HepG2 (cell line): Measurements from ENCODE around the gene SPNS1. TPM values are rescaled to one million over a fixed set of nuclear protein-coding genes. Genes with fewer than 3 reads are reported as not detected.

Experiments
- BHLHE40 ChIP-seq: IDR thresholded peaks from 2 replicates; pipeline ENCODE4 v1.6.1; 2011; ENCODE audit warnings: low read length, improper control_type of control experiment
- CAMTA2 ChIP-seq: sonication (generic); formaldehyde crosslinking; IDR thresholded peaks from 2 replicates; pipeline ENCODE4 v1.4.0; 2020; ENCODE audit warnings: mild to moderate bottlenecking, missing genetic modification reagents, borderline replicate concordance
- DMAP1 ChIP-seq: IDR thresholded peaks from 2 replicates; pipeline ENCODE4 v1.6.1; 2016
- ESRRA ChIP-seq: sonication (generic); formaldehyde crosslinking; IDR thresholded peaks from 2 replicates; pipeline ENCODE4 v1.5.1; 2020; ENCODE audit warnings: mild to moderate bottlenecking, low read depth, missing genetic modification reagents
- FOXC1 ChIP-seq: sonication (generic); formaldehyde crosslinking; IDR thresholded peaks from 2 replicates; pipeline ENCODE4 v1.8.0; 2022; ENCODE audit warnings: mild to moderate bottlenecking, missing genetic modification reagents, borderline replicate concordance
- FOXK2 ChIP-seq: fragments of 450-650 bp; IDR thresholded peaks from 2 replicates; pipeline ENCODE4 v1.6.1; 2016
- HNF4A ChIP-seq: sonication (generic); formaldehyde crosslinking; IDR thresholded peaks from 2 replicates; pipeline ENCODE4 v1.4.0; 2020; ENCODE audit warnings: missing genetic modification reagents
- HNF4G ChIP-seq, 2 experiments: sonication (generic) in 1 of 2; formaldehyde crosslinking in 1 of 2; IDR thresholded peaks; 2 replicates each; pipeline versions ENCODE4 v1.4.0 to v1.6.1; 2011 to 2020; ENCODE audit warnings: borderline replicate concordance in 2 of 2, low read depth in 2 of 2, mild to moderate bottlenecking in 2 of 2, low read length in 1 of 2, missing genetic modification reagents in 1 of 2, moderate library complexity in 1 of 2
- KDM4B ChIP-seq: sonication (generic); formaldehyde crosslinking; IDR thresholded peaks from 2 replicates; pipeline ENCODE4 v1.4.0; 2020; ENCODE audit warnings: missing genetic modification reagents
- KDM5A ChIP-seq: fragments of 200-600 bp; sonication (generic); IDR thresholded peaks from 2 replicates; pipeline ENCODE4 v1.7.0; 2018; ENCODE audit warnings: antibody characterized with exemption, mild to moderate bottlenecking, low read length, borderline replicate concordance
- MAZ ChIP-seq, 2 experiments: sonication (generic) in 1 of 2; formaldehyde crosslinking in 1 of 2; IDR thresholded peaks; 2 replicates each; pipeline versions ENCODE4 v1.5.0 to v1.6.1; 2012 to 2020; ENCODE audit warnings: low read depth in 2 of 2, mild to moderate bottlenecking in 2 of 2, borderline replicate concordance in 1 of 2, improper control_type of control experiment in 1 of 2, low read length in 1 of 2, missing genetic modification reagents in 1 of 2, moderate library complexity in 1 of 2
- MYPOP ChIP-seq: sonication (generic); formaldehyde crosslinking; IDR thresholded peaks from 2 replicates; pipeline ENCODE4 v1.8.1; 2023; ENCODE audit warnings: mild to moderate bottlenecking, moderate library complexity, missing genetic modification reagents
- PAF1 ChIP-seq: IDR thresholded peaks from 2 replicates; pipeline ENCODE4 v1.6.1; 2016; ENCODE audit warnings: missing genetic modification reagents, missing compliant biosample characterization
- RFX5 ChIP-seq: IDR thresholded peaks from 2 replicates; pipeline ENCODE4 v1.6.1; 2011; ENCODE audit warnings: low read depth, low read length, improper control_type of control experiment
- RNF2 ChIP-seq: fragments of 450-650 bp; conservative IDR thresholded peaks from 2 replicates; pipeline ENCODE4 v1.6.1; 2016; ENCODE audit warnings: low read depth
- SNAI1 ChIP-seq: sonication (generic); formaldehyde crosslinking; IDR thresholded peaks from 2 replicates; pipeline ENCODE4 v1.5.0; 2020; ENCODE audit warnings: mild to moderate bottlenecking, missing genetic modification reagents, borderline replicate concordance
- THAP11 ChIP-seq: IDR thresholded peaks from 2 replicates; pipeline ENCODE4 v1.6.1; 2016; ENCODE audit warnings: missing biosample characterization, missing genetic modification reagents
- TMF1 ChIP-seq: sonication (generic); formaldehyde crosslinking; IDR thresholded peaks from 2 replicates; pipeline ENCODE4 v1.8.1; 2022; ENCODE audit warnings: low read depth, missing genetic modification reagents
- ZBTB37 ChIP-seq: sonication (generic); formaldehyde crosslinking; IDR thresholded peaks from 2 replicates; pipeline ENCODE4 v1.4.0; 2020; ENCODE audit warnings: mild to moderate bottlenecking, missing genetic modification reagents
- ZBTB38 ChIP-seq: sonication (generic); formaldehyde crosslinking; IDR thresholded peaks from 2 replicates; pipeline ENCODE4 v1.5.1; 2020; ENCODE audit warnings: mild to moderate bottlenecking, missing genetic modification reagents
- ZC3H13 ChIP-seq: sonication (generic); formaldehyde crosslinking; IDR thresholded peaks from 2 replicates; pipeline ENCODE4 v1.8.1; 2023; ENCODE audit warnings: mild to moderate bottlenecking, missing genetic modification reagents, moderate library complexity
- ZFP41 ChIP-seq: sonication (generic); formaldehyde crosslinking; IDR thresholded peaks from 2 replicates; pipeline ENCODE4 v1.4.0; 2020; ENCODE audit warnings: mild to moderate bottlenecking, missing genetic modification reagents, borderline replicate concordance
- ZNF101 ChIP-seq: sonication (generic); formaldehyde crosslinking; IDR thresholded peaks from 2 replicates; pipeline ENCODE4 v1.4.0; 2020; ENCODE audit warnings: mild to moderate bottlenecking, low read depth, missing genetic modification reagents, borderline replicate concordance
- ZNF30 ChIP-seq: sonication (generic); formaldehyde crosslinking; IDR thresholded peaks from 2 replicates; pipeline ENCODE4 v1.5.0; 2020; ENCODE audit warnings: mild to moderate bottlenecking, missing genetic modification reagents
- ZNF576 ChIP-seq: sonication (generic); formaldehyde crosslinking; IDR thresholded peaks from 2 replicates; pipeline ENCODE4 v1.4.0; 2020; ENCODE audit warnings: mild to moderate bottlenecking, missing genetic modification reagents
- ZNF737 ChIP-seq: sonication (generic); formaldehyde crosslinking; IDR thresholded peaks from 2 replicates; pipeline ENCODE4 v1.5.0; 2020; ENCODE audit warnings: missing genetic modification reagents, mild to moderate bottlenecking, borderline replicate concordance
- ZNF784 ChIP-seq: sonication (generic); formaldehyde crosslinking; IDR thresholded peaks from 2 replicates; pipeline ENCODE4 v1.5.1; 2020; ENCODE audit warnings: missing genetic modification reagents, mild to moderate bottlenecking, borderline replicate concordance
- ZSCAN22 ChIP-seq: sonication (generic); formaldehyde crosslinking; IDR thresholded peaks from 2 replicates; pipeline ENCODE4 v1.4.0; 2020; ENCODE audit warnings: mild to moderate bottlenecking, missing genetic modification reagents
- polyA plus RNA-seq, 8 experiments: library from polyadenylated mRNA; depleted of rRNA in 3 of 8; stranded (reverse) in 7 of 8; unstranded in 1 of 8; fragments of >200 nt; fragmentation: Illumina TruSeq in 4 of 8; extraction: Trizol in 4 of 8; gene quantifications; 2 replicates each; pipeline versions ENCODE4 v1.2.1 to v1.2.3, GENCODE V29; 2011 to 2016; ENCODE audit warnings: low read depth in 4 of 8, missing spikeins in 1 of 8, mixed read lengths in 1 of 8; ENCODE audit not compliant: insufficient read depth in 1 of 8
- total RNA-seq, 5 experiments: library from RNA; depleted of rRNA; stranded (reverse); fragments of >200 nt; fragmentation: Illumina TruSeq; extraction: Trizol; gene quantifications; 2 replicates each; pipeline ENCODE4 v1.2.3, GENCODE V29; 2016; ENCODE audit warnings: low read depth in 1 of 5

The SPNS1 gene
- total and polyA plus RNA-seq, 2 of the 13 experiments (the other 11 are each of a cell fraction or from before 2014, with no cell fraction given) = 25.6 to 38.8 TPM

GRCh38 chr16:28951410-28951943 lies 23.1 kb upstream of the SPNS1 start (continued):
- TF ChIP-seq ESRRA = peak; percentile 18; the same call in 1 of the 2 replicates
- TF ChIP-seq ZNF101 (CRISPR knock-in tag) = no peak
- TF ChIP-seq ZBTB38 = no peak
- TF ChIP-seq PAF1 (CRISPR knock-in tag) = no peak
- no peak for TF ChIP-seq HNF4A (CRISPR knock-in tag)
- TF ChIP-seq MYPOP (CRISPR knock-in tag) = 0 out of 2 replicates have a peak, but pooled peaks have one; percentile 9
- TF ChIP-seq ZBTB37 (CRISPR knock-in tag) = no peak
- TF ChIP-seq KDM4B (CRISPR knock-in tag) = no peak
- TF ChIP-seq ZFP41 (CRISPR knock-in tag) = no peak
- TF ChIP-seq HNF4G (IDR thresholded peaks at IDR 0.05; ENCODE audit: borderline replicate concordance, low read depth, low read length) = no peak
- TF ChIP-seq HNF4G (CRISPR knock-in tag; IDR thresholded peaks at IDR 0.05; ENCODE audit: borderline replicate concordance, low read depth) = no peak
- peak; percentile 82; the same call in 1 of the 2 replicates for TF ChIP-seq SNAI1 (CRISPR knock-in tag)
- TF ChIP-seq ZNF576 (CRISPR knock-in tag) = no peak
- TF ChIP-seq FOXC1 (CRISPR knock-in tag) = no peak
- no peak for TF ChIP-seq ZNF30 (CRISPR knock-in tag)
- TF ChIP-seq DMAP1 (CRISPR knock-in tag) = no peak
- peak; percentile 69; the same call in 1 of the 2 replicates for TF ChIP-seq CAMTA2 (CRISPR knock-in tag)
- no peak for TF ChIP-seq ZNF784 (CRISPR knock-in tag)
- 0 out of 2 replicates have a peak, but pooled peaks have one; percentile 29 for TF ChIP-seq ZC3H13
- TF ChIP-seq MAZ (IDR thresholded peaks at IDR 0.05; ENCODE audit: borderline replicate concordance, low read depth, low read length) = 0 out of 2 replicates have a peak, but pooled peaks have one; percentile 15
- no peak for TF ChIP-seq MAZ (CRISPR knock-in tag; IDR thresholded peaks at IDR 0.05; ENCODE audit: low read depth)
- TF ChIP-seq THAP11 = no peak
- no peak for TF ChIP-seq RFX5
- TF ChIP-seq RNF2 = no peak
- no peak for TF ChIP-seq ZSCAN22 (CRISPR knock-in tag)
- no peak for TF ChIP-seq ZNF737 (CRISPR knock-in tag)
- TF ChIP-seq BHLHE40 = no peak
- TF ChIP-seq KDM5A = peak; percentile 20; the same call in 1 of the 2 replicates
- TF ChIP-seq TMF1 (CRISPR knock-in tag) = no peak
- no peak for TF ChIP-seq FOXK2
